H1 (cell line): ENCODE results near the gene SS18L1. TPM values are rescaled to one million over a fixed set of nuclear protein-coding genes. Genes with fewer than 3 reads are reported as not detected.

Source experiments
- CTCF ChIA-PET: fragments of 300-600 bp; sonication (Branson Sonifier 250); formaldehyde crosslinking; loops from one replicate; lab custom pipeline; 2021; ENCODE audit not compliant: partially characterized antibody; lab: Charles Lee
- POLR2A ChIA-PET: fragments of 300-600 bp; sonication (Branson Sonifier 250); formaldehyde crosslinking; loops from one replicate; lab custom pipeline; 2021; ENCODE audit warnings: inconsistent platforms; ENCODE audit not compliant: partially characterized antibody; lab: Charles Lee
- DNase-seq, 2 experiments: peaks; one replicate each; pipeline versions ENCODE4 v3.0.0 to v3.0.0-alpha.2; 2010 to 2022; ENCODE audit warnings: low spot score in 2 of 2, low read depth in 1 of 2, mixed read lengths in 1 of 2
- FAIRE-seq: peaks from 2 replicates; lab custom pipeline; 2011; peaks lifted over from hg19 to GRCh38; lab: Jason Lieb, UNC
- H2AFZ ChIP-seq: 2 replicates; pipeline ENCODE4 v1.8.1; 2012; ENCODE audit warnings: low read length, inconsistent platforms
- H2AK5ac ChIP-seq: 2 replicates; pipeline ENCODE4 v1.6.1; 2013; ENCODE audit warnings: low read depth, low read length
- H2BK120ac ChIP-seq: replicated peaks from 2 replicates; pipeline ENCODE3; 2013; ENCODE audit warnings: low read depth, low read length, inconsistent platforms
- H2BK12ac ChIP-seq: 2 replicates; pipeline ENCODE4 v1.6.1; 2013; ENCODE audit warnings: low read depth, low read length
- H2BK15ac ChIP-seq: 2 replicates; pipeline ENCODE4 v1.6.1; 2013; ENCODE audit warnings: low read length
- H2BK20ac ChIP-seq: 2 replicates; pipeline ENCODE4 v1.6.1; 2013; ENCODE audit warnings: low read length
- H2BK5ac ChIP-seq: 2 replicates; pipeline ENCODE4 v1.6.1; 2013; ENCODE audit warnings: low read depth, low read length
- H3K14ac ChIP-seq: 2 replicates; pipeline ENCODE4 v1.6.1; 2013; ENCODE audit warnings: inconsistent platforms; ENCODE audit not compliant: insufficient read length
- H3K18ac ChIP-seq: 2 replicates; pipeline ENCODE4 v1.6.1; 2013; ENCODE audit warnings: low read length; ENCODE audit errors: extremely low read depth
- H3K23ac ChIP-seq: 2 replicates; pipeline ENCODE4 v1.6.1; 2013; ENCODE audit warnings: inconsistent platforms; ENCODE audit not compliant: insufficient read length
- H3K23me2 ChIP-seq: 2 replicates; pipeline ENCODE4 v1.6.1; 2013; ENCODE audit warnings: low read depth, low read length
- H3K27ac ChIP-seq: 2 replicates; pipeline ENCODE4 v1.6.1; 2011; ENCODE audit warnings: low read depth, low read length, inconsistent platforms
- H3K27me3 ChIP-seq, 4 experiments: replicated peaks in 1 of 4; 1 replicate in 1 of 4; 2 replicates in 3 of 4; pipeline versions ENCODE4 v1.6.1 to v1.8.1; 2011 to 2013; ENCODE audit warnings: low read length in 3 of 4, mild to moderate bottlenecking in 3 of 4, inconsistent platforms in 2 of 4, mixed read lengths in 2 of 4, moderate library complexity in 1 of 4; ENCODE audit not compliant: control insufficient read depth in 3 of 4, insufficient read depth in 3 of 4; ENCODE audit errors: extremely low read depth in 1 of 4
- H3K36me3 ChIP-seq, 4 experiments: 2 replicates each; pipeline versions ENCODE4 v1.6.1 to v1.8.1; 2011 to 2013; ENCODE audit warnings: mild to moderate bottlenecking in 4 of 4, low read length in 3 of 4, moderate library complexity in 2 of 4, control low read depth in 1 of 4, inconsistent platforms in 1 of 4; ENCODE audit not compliant: insufficient read depth in 4 of 4, control insufficient read depth in 2 of 4
- H3K4ac ChIP-seq: replicated peaks from 2 replicates; pipeline ENCODE3; 2013; ENCODE audit warnings: low read length, low read depth, mixed read lengths, inconsistent platforms; ENCODE audit not compliant: insufficient read length
- H3K4me1 ChIP-seq, 4 experiments: replicated peaks in 1 of 4; 1 replicate in 1 of 4; 2 replicates in 3 of 4; pipeline versions ENCODE4 v1.6.1 to v1.8.1; 2011 to 2013; ENCODE audit warnings: low read length in 3 of 4, inconsistent platforms in 2 of 4, mixed read lengths in 1 of 4; ENCODE audit not compliant: insufficient read depth in 4 of 4, control insufficient read depth in 3 of 4
- H3K4me2 ChIP-seq, 2 experiments: 2 replicates each; pipeline versions ENCODE4 v1.6.1 to v1.8.1; 2011 to 2013; ENCODE audit warnings: low read depth in 2 of 2, low read length in 2 of 2, control low read depth in 1 of 2, inconsistent platforms in 1 of 2, mild to moderate bottlenecking in 1 of 2; ENCODE audit not compliant: insufficient read depth in 1 of 2
- H3K4me3 ChIP-seq, 4 experiments: fragments of 200-600, 300-600 bp in 1 of 4; sonication (generic), shearing (Covaris generic), sonication (Bioruptor Twin) in 1 of 4; 2 replicates each; pipeline versions ENCODE4 v1.5.1 to v1.8.1; 2011 to 2016; ENCODE audit warnings: low read length in 4 of 4, low read depth in 3 of 4, control low read depth in 2 of 4, inconsistent platforms in 2 of 4, mild to moderate bottlenecking in 2 of 4, mixed read lengths in 1 of 4, moderate library complexity in 1 of 4; ENCODE audit not compliant: insufficient read depth in 2 of 4; ENCODE audit errors: extremely low read depth in 1 of 4
- H3K56ac ChIP-seq: replicated peaks from 2 replicates; pipeline ENCODE3; 2013; ENCODE audit warnings: low read depth, mild to moderate bottlenecking, mixed read lengths, low read length, inconsistent platforms; ENCODE audit not compliant: insufficient read length
- H3K79me1 ChIP-seq: 2 replicates; pipeline ENCODE4 v1.6.1; 2013; ENCODE audit warnings: low read depth, low read length, control low read depth
- H3K79me2 ChIP-seq, 2 experiments: 2 replicates each; pipeline versions ENCODE4 v1.6.1 to v1.8.1; 2012 to 2013; ENCODE audit warnings: low read length in 2 of 2, mild to moderate bottlenecking in 2 of 2, inconsistent platforms in 1 of 2; ENCODE audit not compliant: insufficient read depth in 2 of 2, control insufficient read depth in 1 of 2
- H3K9ac ChIP-seq, 4 experiments: replicated peaks in 1 of 4; 1 replicate in 1 of 4; 2 replicates in 3 of 4; pipeline versions ENCODE4 v1.6.1 to v1.8.1; 2011 to 2013; ENCODE audit warnings: low read depth in 3 of 4, low read length in 3 of 4, control low read depth in 2 of 4, mild to moderate bottlenecking in 2 of 4, moderate library complexity in 2 of 4, inconsistent platforms in 1 of 4; ENCODE audit errors: extremely low read depth in 1 of 4
- H3K9me3 ChIP-seq, 2 experiments: 2 replicates each; pipeline versions ENCODE4 v1.6.1 to v1.8.1; 2012 to 2013; ENCODE audit warnings: mild to moderate bottlenecking in 2 of 2, moderate library complexity in 2 of 2, control low read depth in 1 of 2, inconsistent platforms in 1 of 2, low read depth in 1 of 2, low read length in 1 of 2, mixed read lengths in 1 of 2; ENCODE audit not compliant: insufficient read depth in 2 of 2
- H4K20me1 ChIP-seq, 2 experiments: replicated peaks in 1 of 2; 2 replicates each; pipeline versions ENCODE3 to v1.8.1; 2011 to 2013; ENCODE audit warnings: inconsistent platforms in 2 of 2, low read length in 2 of 2, mild to moderate bottlenecking in 1 of 2; ENCODE audit not compliant: insufficient read depth in 2 of 2, control insufficient read depth in 1 of 2
- H4K5ac ChIP-seq: 2 replicates; pipeline ENCODE4 v1.6.1; 2013; ENCODE audit warnings: low read length, low read depth, mixed read lengths, inconsistent platforms; ENCODE audit not compliant: insufficient read length
- H4K8ac ChIP-seq: 2 replicates; pipeline ENCODE4 v1.8.0; 2013; ENCODE audit warnings: mild to moderate bottlenecking, moderate library complexity, low read length, inconsistent platforms; ENCODE audit not compliant: insufficient read depth; ENCODE audit errors: extremely low read depth
- H4K91ac ChIP-seq: replicated peaks from 2 replicates; pipeline ENCODE3; 2013; ENCODE audit warnings: low read length, mixed read lengths, inconsistent platforms; ENCODE audit not compliant: insufficient read length
- KDM1A ChIP-seq: fragments of 200-600, 300-600 bp; sonication (generic); IDR thresholded peaks from 2 replicates; pipeline ENCODE4 v1.7.1; 2016; ENCODE audit warnings: mild to moderate bottlenecking, low read length, borderline replicate concordance
- NRF1 ChIP-seq: IDR thresholded peaks from 2 replicates; pipeline ENCODE4 v1.6.1; 2011; ENCODE audit warnings: mild to moderate bottlenecking, low read depth, low read length, improper control_type of control experiment
- RXRA ChIP-seq: IDR thresholded peaks from 2 replicates; pipeline ENCODE4 v1.6.1; 2011; ENCODE audit warnings: low read depth, mild to moderate bottlenecking, low read length, moderate library complexity; ENCODE audit not compliant: insufficient read depth
- SRF ChIP-seq: IDR thresholded peaks from 2 replicates; pipeline ENCODE4 v1.6.1; 2011; ENCODE audit warnings: mild to moderate bottlenecking, low read depth, low read length, moderate library complexity
- WGBS, 2 experiments: shearing (Covaris generic) in 1 of 2; methylation state at CpG; one replicate each; pipeline versions ENCODE4 v1.1.6 to v1.1.7; 2013 to 2015; ENCODE audit warnings: low lambda C conversion rate in 2 of 2, mixed read lengths in 2 of 2, inconsistent platforms in 1 of 2, low coverage in 1 of 2, missing lambda C conversion rate in 1 of 2; ENCODE audit not compliant: insufficient replicate concordance in 2 of 2, insufficient coverage in 1 of 2, insufficient read length in 1 of 2; ENCODE audit errors: extremely low coverage in 1 of 2, missing lambda C conversion rate in 1 of 2; 5-methylcytosine and 5-hydroxymethylcytosine counted together
- polyA plus RNA-seq, 7 experiments: library from polyadenylated mRNA; depleted of rRNA in 3 of 7; stranded (reverse) in 5 of 7; unstranded in 2 of 7; fragments of >200 nt in 5 of 7; fragments of 200-250 nt in 2 of 7; gene quantifications; 1 replicate in 5 of 7; 2 replicates in 1 of 7; 4 replicates in 1 of 7; pipeline versions ENCODE4 v1.2.1 to v1.2.3, GENCODE V29; 2011 to 2013; ENCODE audit warnings: missing spikeins in 2 of 7, mixed read lengths in 2 of 7
- total RNA-seq: library from RNA; stranded (reverse); fragmentation: NEBNext Ultra II Directional; extraction: Animal tissue kit (Norgen Biotek cat#: 25700); gene quantifications from 2 replicates; pipeline ENCODE4 v1.2.1, GENCODE V29; 2021
- TF ChIP-seq, protein P1 (sequence below), 3 experiments: IDR thresholded peaks; 1 replicate in 2 of 3; 2 replicates in 1 of 3; pipeline versions ENCODE4 v1.5.1 to v1.6.1; 2011; ENCODE audit warnings: low read length in 3 of 3, mild to moderate bottlenecking in 3 of 3, inconsistent platforms in 2 of 3, low read depth in 1 of 3, moderate library complexity in 1 of 3; ENCODE audit not compliant: insufficient read depth in 1 of 3; ENCODE audit errors: control extremely low read depth in 1 of 3

Gene SS18L1
- total and polyA plus RNA-seq, 2 of the 8 experiments (the other 6 are each of a cell fraction or from before 2014, with no cell fraction given): 28.4 to 29.7 TPM

DNA sequence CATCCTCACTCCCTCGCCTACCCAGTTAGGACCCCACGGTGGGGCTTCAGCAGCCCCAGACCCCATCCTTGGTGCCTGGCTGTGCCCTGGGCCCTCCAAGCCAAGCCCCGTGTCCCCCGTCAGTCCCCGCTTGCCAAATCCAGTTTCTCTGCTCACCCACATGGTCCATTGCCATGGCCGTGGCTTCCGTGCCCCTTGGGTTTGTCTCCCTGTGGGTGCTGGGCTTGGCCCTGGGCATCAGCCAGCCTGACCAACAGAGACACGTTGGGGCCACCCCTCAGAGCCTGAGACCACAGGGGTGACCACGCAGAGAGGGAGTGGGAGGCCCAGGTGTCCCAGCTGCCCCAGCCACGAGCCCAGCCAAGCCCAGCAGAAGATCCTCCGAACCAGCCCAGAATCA is 7.7 kb downstream of the SS18L1 start:
- Histone ChIP-seq H2BK15ac (no peak overlapping the region), H3K56ac (no peak overlapping the region), H3K4me1 (peaks cover 0 to 22% (median 12%) of the 10 kb centered on the region in 4 experiments; a peak in 6 of 7 replicates), H3K18ac (no peak overlapping the region), H3K27me3 (no peaks in the 10 kb centered on the region), H3K27ac (no peak overlapping the region), H3K79me2 (peaks cover 43 to 99% of the 10 kb centered on the region in 2 experiments), H4K20me1 (peaks cover 41 to 56% of the 10 kb centered on the region in 2 experiments), H3K4me2 (no peak overlapping the region), H2AK5ac (no peak overlapping the region), H3K36me3 (peaks cover 0 to 6% (median 5%) of the 10 kb centered on the region in 4 experiments; a peak in 5 of 8 replicates), H3K79me1 (peaks cover 55% of the 10 kb centered on the region), H2BK120ac (no peak overlapping the region), H3K14ac (no peak overlapping the region), H3K4me3 (no peak overlapping the region), H3K23me2 (no peaks in the 10 kb centered on the region), H4K91ac (no peak overlapping the region), H3K9ac (no peak overlapping the region), H3K4ac (no peak overlapping the region), H2AFZ (no peak overlapping the region), H3K9me3 (no peaks in the 10 kb centered on the region; a peak in 1 of 4 replicates), H3K23ac (no peak overlapping the region), H4K8ac (peak overlapping the region; percentile 84), H2BK5ac (no peak overlapping the region), H2BK12ac (no peak overlapping the region), H4K5ac (no peak overlapping the region), H2BK20ac (no peak overlapping the region)
- DNase-seq: no peak
- POLR2A ChIA-PET: interaction anchor here (0.9 kb wide), 1 partner anchor 86 kb away, joined by 3 read pairs; the partner anchor contains the start of gene TAF4
- FAIRE-seq: no peak
- 97% methylated on average over 10 of the region's 11 CpGs; no CpG with 5 or more reads in 1 of the 2 experiments for WGBS, 2 experiments
- CTCF ChIA-PET: interaction anchor here (1.9 kb wide), 1 partner anchor 15 kb away, joined by 6 read pairs; no protein-coding TSS in a partner anchor
- TF ChIP-seq SRF (no peak), RXRA (no peak), NRF1 (no peak), KDM1A (no peak)
- TF ChIP-seq, protein P1, sequence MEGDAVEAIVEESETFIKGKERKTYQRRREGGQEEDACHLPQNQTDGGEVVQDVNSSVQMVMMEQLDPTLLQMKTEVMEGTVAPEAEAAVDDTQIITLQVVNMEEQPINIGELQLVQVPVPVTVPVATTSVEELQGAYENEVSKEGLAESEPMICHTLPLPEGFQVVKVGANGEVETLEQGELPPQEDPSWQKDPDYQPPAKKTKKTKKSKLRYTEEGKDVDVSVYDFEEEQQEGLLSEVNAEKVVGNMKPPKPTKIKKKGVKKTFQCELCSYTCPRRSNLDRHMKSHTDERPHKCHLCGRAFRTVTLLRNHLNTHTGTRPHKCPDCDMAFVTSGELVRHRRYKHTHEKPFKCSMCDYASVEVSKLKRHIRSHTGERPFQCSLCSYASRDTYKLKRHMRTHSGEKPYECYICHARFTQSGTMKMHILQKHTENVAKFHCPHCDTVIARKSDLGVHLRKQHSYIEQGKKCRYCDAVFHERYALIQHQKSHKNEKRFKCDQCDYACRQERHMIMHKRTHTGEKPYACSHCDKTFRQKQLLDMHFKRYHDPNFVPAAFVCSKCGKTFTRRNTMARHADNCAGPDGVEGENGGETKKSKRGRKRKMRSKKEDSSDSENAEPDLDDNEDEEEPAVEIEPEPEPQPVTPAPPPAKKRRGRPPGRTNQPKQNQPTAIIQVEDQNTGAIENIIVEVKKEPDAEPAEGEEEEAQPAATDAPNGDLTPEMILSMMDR (IDR thresholded peaks at IDR 0.05; ENCODE audit: control extremely low read depth in 1 of 3, insufficient read depth in 1 of 3, low read depth in 1 of 3, low read length in 3 of 3): no peak
